ENCODE results near the gene HDAC4. TPM values are rescaled to one million over a fixed set of nuclear protein-coding genes. Genes with fewer than 3 reads are reported as not detected.

Gene HDAC4
- total RNA-seq, 1 experiment from 2014 or later = 47.6 TPM

DNA sequence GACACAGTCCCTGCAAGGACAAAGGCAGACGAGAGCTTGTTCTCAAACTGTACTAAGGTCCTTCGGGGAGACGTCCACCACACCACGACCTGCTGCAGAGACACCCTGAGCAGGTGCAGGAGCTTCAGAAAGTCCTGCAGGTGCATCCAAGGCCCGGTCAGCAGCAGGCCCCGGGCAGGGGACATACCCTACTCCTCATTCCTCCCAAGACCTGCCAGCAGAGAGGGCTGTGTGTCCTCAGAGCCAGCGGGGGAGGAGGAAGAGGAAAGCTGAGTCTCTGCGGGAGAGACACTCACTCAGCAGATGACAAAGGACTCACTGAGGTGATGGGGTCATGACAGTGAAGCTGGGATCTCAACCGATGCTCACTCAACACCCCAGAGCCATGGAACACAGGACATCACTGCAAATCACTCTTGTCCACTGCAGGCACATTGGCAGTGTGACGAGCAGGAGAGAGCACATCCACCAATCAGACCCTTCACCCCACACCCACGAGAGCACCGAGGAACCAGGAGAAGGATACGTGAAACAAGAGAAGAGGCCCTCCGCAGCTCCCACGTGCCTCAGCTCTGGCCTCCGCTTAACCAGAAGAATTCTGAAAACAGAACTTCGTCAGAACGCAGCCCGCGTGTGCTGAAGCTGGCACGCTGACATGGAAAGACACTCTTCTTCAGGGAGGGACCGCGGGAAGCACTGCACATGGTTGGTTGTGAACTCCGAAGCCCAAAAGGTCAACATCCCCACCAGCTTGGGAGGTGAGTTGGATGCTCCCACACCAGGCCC, 9.3 kb downstream of the HDAC4 start:
- RAD21 ChIA-PET (ENCODE audit: low non-redundant PET in 1 of 2, low total read pairs in 2 of 2, uncharacterized antibody in 2 of 2, unreplicated experiment in 2 of 2) = no interaction called here
- POLR2A ChIA-PET = no interaction called here
- Histone ChIP-seq H3K9me2 (ENCODE audit: insufficient read depth) (no peaks in the 10 kb centered on the region), H2AFZ (ENCODE audit: low read depth, low read length, poor library complexity, severe bottlenecking) (no peak overlapping the region), H3K9ac (ENCODE audit: low read length) (no peak overlapping the region), H3K27ac (ENCODE audit: low read depth, low read length) (no peak overlapping the region), H3K27me3 (ENCODE audit: insufficient read depth, low read length) (no peaks in the 10 kb centered on the region), H3K79me2 (ENCODE audit: insufficient read depth, low read length) (peaks cover 76% of the 10 kb centered on the region), H3K36me3 (ENCODE audit: control insufficient read depth in 1 of 2, insufficient read depth in 2 of 2, low read length in 2 of 2) (no peaks in the 10 kb centered on the region; a peak in 1 of 4 replicates), H3K9me3 (ENCODE audit: control insufficient read depth in 1 of 2, insufficient read depth in 1 of 2, low read depth in 1 of 2, low read length in 2 of 2) (no peaks in the 10 kb centered on the region), H4K20me1 (ENCODE audit: insufficient read depth) (no peaks in the 10 kb centered on the region), H3K4me1 (ENCODE audit: control insufficient read depth in 1 of 2, insufficient read depth in 2 of 2, low read length in 2 of 2) (peaks cover 0 to 7% of the 10 kb centered on the region in 2 experiments; a peak in 1 of 4 replicates), H3K4me3 (replicated peaks in 1 of 2; ENCODE audit: low read depth in 1 of 2, low read length in 2 of 2) (no peak overlapping the region), H3K4me2 (ENCODE audit: low read length) (no peak overlapping the region)
- intact Hi-C loops (cut with micrococcal nuclease) = loop anchor here (10.0 kb wide), 1 partner anchor 603 kb away; no protein-coding TSS in a partner anchor
- CTCF ChIA-PET = no interaction called here
- TF ChIP-seq FOSL1 (IDR thresholded peaks at IDR 0.05; ENCODE audit: low read depth) = no peak
- no peak for TF ChIP-seq SRF (IDR thresholded peaks at IDR 0.05; ENCODE audit: low read depth)
- no peak for TF ChIP-seq REST (IDR thresholded peaks at IDR 0.05; ENCODE audit: low read depth)
- TF ChIP-seq, protein P1, sequence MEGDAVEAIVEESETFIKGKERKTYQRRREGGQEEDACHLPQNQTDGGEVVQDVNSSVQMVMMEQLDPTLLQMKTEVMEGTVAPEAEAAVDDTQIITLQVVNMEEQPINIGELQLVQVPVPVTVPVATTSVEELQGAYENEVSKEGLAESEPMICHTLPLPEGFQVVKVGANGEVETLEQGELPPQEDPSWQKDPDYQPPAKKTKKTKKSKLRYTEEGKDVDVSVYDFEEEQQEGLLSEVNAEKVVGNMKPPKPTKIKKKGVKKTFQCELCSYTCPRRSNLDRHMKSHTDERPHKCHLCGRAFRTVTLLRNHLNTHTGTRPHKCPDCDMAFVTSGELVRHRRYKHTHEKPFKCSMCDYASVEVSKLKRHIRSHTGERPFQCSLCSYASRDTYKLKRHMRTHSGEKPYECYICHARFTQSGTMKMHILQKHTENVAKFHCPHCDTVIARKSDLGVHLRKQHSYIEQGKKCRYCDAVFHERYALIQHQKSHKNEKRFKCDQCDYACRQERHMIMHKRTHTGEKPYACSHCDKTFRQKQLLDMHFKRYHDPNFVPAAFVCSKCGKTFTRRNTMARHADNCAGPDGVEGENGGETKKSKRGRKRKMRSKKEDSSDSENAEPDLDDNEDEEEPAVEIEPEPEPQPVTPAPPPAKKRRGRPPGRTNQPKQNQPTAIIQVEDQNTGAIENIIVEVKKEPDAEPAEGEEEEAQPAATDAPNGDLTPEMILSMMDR (IDR thresholded peaks at IDR 0.05 in 2 of 3, conservative IDR thresholded peaks at IDR 0.05 in 1 of 3; ENCODE audit: borderline replicate concordance in 1 of 3, insufficient read depth in 1 of 3, low read depth in 2 of 3, low read length in 2 of 3) = no peak
- TF ChIP-seq TCF7L2 (IDR thresholded peaks at IDR 0.05; ENCODE audit: borderline replicate concordance, extremely low read depth, insufficient read depth, insufficient read length) = no peak
- ATAC-seq (no peak), DNase-seq (ENCODE audit: low read depth, low spot score) (no peak)
- BruUV-seq (replicated peaks) = no TSS peak
